Lower leg skin (tissue), 4 donors: ENCODE results near the gene PACS2. TPM values are rescaled to one million over a fixed set of nuclear protein-coding genes. Genes with fewer than 3 reads are reported as not detected.
A peak's percentile ranks its signal among the peaks of the same experiment; 100 is the strongest.

Source experiments
- DNase-seq, 2 donors: peaks; one replicate each; pipeline ENCODE4 v3.0.0-alpha.2; 2019; ENCODE audit warnings: low spot score in 2 of 2
- H3K4me3 ChIP-seq: fragments of 200-600 bp; sonication (generic); 2 replicates; pipeline ENCODE4 v1.5.1; 2017; ENCODE audit warnings: mild to moderate bottlenecking, low read depth; ENCODE audit not compliant: poor library complexity, severe bottlenecking
- POLR2A ChIP-seq, 2 donors: fragments of 450-650 bp; IDR thresholded peaks; one replicate each; pipeline ENCODE4 v1.6.1; 2016 to 2017; ENCODE audit warnings: antibody characterized with exemption in 2 of 2, mild to moderate bottlenecking in 1 of 2, moderate library complexity in 1 of 2
- WGBS, 2 donors: methylation state at CpG; one replicate each; pipeline ENCODE4 v1.1.5; 2018; 5-methylcytosine and 5-hydroxymethylcytosine counted together
- intact Hi-C: fragments of 100-400 bp; cut with DNase I; formaldehyde crosslinking; loops from one replicate; pipeline ENCODE4 v1.15.0; 2023; ENCODE audit warnings: low total_unique reads
- total RNA-seq, 4 donors: library from RNA; depleted of rRNA; stranded (reverse); fragments of >200 nt; gene quantifications; one replicate each; pipeline ENCODE4 v1.1.0, GENCODE V29; 2016
- TF ChIP-seq, protein P1 (sequence below), 3 donors: fragments of 450-650 bp; IDR thresholded peaks; one replicate each; pipeline ENCODE4 v1.5.1; 2016; ENCODE audit warnings: antibody characterized with exemption in 3 of 3, mild to moderate bottlenecking in 3 of 3, moderate library complexity in 2 of 3

PACS2 gene
- total RNA-seq, 4 donors from 2014 or later: 25.9 to 75.1 (median 54.3) TPM

DNA sequence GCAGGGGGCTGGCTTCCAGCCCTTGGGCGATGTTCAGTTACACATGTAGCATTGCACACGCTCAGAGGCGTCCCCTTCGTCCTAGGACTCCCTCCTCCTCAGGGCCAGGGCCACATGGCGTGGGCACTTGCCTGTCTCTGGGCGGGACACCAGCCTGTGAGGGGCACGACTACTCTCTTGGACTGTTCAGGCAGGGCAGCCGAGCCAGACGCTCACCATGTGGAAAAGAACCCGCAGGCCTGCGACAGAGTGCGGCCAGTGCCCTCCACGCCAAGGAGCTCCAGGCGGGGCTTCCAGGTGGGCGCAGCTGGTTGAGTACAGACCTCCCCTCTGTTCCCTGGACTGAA, 126.0 kb downstream of the PACS2 start:
- 92 to 100% methylated on average over 8 to 15 of the region's 15 CpGs for WGBS, 2 donors
- no peak for TF ChIP-seq POLR2A (IDR thresholded peaks at IDR 0.05)
- TF ChIP-seq, protein P1, sequence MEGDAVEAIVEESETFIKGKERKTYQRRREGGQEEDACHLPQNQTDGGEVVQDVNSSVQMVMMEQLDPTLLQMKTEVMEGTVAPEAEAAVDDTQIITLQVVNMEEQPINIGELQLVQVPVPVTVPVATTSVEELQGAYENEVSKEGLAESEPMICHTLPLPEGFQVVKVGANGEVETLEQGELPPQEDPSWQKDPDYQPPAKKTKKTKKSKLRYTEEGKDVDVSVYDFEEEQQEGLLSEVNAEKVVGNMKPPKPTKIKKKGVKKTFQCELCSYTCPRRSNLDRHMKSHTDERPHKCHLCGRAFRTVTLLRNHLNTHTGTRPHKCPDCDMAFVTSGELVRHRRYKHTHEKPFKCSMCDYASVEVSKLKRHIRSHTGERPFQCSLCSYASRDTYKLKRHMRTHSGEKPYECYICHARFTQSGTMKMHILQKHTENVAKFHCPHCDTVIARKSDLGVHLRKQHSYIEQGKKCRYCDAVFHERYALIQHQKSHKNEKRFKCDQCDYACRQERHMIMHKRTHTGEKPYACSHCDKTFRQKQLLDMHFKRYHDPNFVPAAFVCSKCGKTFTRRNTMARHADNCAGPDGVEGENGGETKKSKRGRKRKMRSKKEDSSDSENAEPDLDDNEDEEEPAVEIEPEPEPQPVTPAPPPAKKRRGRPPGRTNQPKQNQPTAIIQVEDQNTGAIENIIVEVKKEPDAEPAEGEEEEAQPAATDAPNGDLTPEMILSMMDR (IDR thresholded peaks at IDR 0.05): no peak
- intact Hi-C loops: no loop called here
- H3K4me3 ChIP-seq: no peak overlapping the region
- DNase-seq: no peak

DNA sequence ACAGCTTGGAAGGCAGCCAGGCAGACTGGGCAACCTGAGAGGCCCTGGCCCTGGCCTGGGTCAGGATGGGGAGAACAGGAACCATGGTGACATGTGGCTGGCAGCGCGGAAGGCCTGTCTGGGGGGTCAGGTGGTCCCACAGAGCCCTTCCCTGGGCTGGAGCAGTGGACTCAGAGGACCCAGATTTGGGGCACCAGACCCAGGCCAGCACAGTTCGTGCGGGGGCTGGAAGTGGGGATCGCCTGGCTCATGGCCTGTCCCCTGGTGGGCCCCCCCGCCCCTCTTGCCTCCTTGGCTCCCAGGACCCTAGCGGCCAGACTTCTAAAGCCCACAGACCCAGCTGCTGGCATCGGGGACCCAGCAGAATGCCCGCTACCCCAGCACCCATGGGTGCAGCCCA, 126.4 kb downstream of the PACS2 start:
- intact Hi-C loops: no loop called here
- TF ChIP-seq POLR2A (IDR thresholded peaks at IDR 0.05): no peak
- TF ChIP-seq, protein P1 (IDR thresholded peaks at IDR 0.05): no peak
- no peak overlapping the region for H3K4me3 ChIP-seq
- 83 to 100% methylated on average over 2 to 8 of the region's 9 CpGs for WGBS, 2 donors
- DNase-seq: no peak

DNA sequence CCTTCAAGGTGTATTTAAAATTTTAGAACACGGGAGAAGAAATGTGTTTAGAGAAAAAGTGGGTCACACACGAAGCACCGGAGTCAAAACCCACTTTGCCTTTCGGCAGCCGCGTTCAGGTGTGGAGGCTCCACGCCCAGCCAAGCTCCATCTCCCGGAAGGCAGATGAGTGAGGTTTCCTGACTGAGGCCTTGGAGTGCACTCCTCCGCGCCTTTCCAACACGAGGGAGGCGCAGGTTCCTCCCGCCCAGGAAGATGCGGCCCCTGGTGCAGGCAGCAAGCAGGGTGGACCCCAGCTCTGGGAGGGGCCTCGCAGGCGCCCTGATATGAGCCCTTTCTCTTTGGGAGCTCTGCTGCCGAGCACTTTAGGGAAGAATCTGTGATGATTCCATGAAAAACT, 127.6 kb downstream of the PACS2 start:
- no peak overlapping the region for H3K4me3 ChIP-seq
- intact Hi-C loops: no loop called here
- TF ChIP-seq, protein P1 (IDR thresholded peaks at IDR 0.05): no peak
- TF ChIP-seq POLR2A (IDR thresholded peaks at IDR 0.05): no peak
- 77 to 79% methylated on average over 17 of the region's 17 CpGs for WGBS, 2 donors
- DNase-seq: no peak

DNA sequence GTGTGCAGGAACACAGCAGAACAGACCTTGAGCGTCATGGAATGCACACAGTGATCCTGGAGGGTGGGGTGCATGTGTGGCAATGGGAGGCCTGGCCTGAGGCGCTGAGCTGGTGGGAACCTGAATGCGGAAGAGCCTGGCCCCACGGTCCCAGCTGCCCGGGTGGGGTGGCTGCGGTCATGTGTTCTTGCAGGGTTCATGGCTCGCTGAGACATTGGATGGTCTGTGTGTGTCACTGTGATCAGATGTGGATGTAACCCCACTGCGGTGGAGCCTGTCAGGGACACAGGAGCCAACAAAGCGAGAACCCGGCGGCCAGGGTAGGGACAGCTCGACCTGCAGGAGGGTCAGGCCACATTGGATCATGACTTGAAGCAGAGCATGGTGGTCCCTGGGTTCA, 128.3 kb downstream of the PACS2 start:
- intact Hi-C loops: no loop called here
- no peak for TF ChIP-seq POLR2A (IDR thresholded peaks at IDR 0.05)
- TF ChIP-seq, protein P1 (IDR thresholded peaks at IDR 0.05): no peak
- no peak overlapping the region for H3K4me3 ChIP-seq
- WGBS, 2 donors: 80 to 85% methylated on average over 10 to 12 of the region's 12 CpGs
- DNase-seq: no peak

DNA sequence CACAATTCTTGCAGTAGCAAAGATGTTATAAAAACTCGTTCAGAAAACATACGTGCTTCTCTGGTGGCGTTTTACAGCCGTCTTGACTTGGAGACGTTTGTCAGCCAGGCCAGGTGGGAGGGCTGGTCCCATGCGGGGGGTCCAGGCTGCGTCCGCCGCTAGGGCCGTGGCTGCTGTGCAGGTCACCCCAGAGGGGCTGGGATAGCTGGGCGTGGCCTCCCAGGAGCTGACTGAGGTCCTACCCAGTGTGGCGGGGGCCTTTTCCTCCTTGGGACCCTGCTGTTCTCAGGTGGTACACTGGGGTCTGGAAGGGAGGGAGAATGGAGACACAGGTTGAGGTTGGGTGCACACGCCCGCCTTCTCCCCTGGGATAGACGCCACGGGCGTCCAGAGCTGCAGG, 130.3 kb downstream of the PACS2 start:
- no peak for DNase-seq
- no peak overlapping the region for H3K4me3 ChIP-seq
- 86 to 93% methylated on average over 11 to 12 of the region's 17 CpGs for whole genome bisulfite sequencing, 2 donors
- TF ChIP-seq, protein P1 (IDR thresholded peaks at IDR 0.05): no peak
- TF ChIP-seq POLR2A (IDR thresholded peaks at IDR 0.05): no peak
- intact Hi-C loops: no loop called here

DNA sequence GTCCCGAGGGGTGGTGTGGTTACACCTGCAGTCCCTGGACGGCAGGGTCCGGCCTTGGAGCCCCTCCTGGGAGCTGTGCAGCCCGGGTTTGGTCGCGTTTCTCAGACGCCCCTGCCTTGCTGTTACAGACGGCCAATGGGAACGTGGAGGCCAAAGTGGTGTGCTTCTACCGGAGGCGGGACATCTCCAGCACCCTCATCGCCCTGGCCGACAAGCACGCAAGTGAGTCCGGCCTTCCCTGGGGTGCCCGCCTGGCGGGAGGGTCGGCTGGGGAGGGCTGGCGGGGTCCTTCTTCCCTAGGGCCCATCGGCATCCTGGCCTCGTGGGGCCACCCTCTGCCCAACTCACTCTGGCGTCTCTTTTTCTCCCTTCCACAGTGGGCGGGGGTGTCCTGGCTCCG, 130.7 kb downstream of the PACS2 start:
- peak in 1 of 2 donors; percentile 83 for DNase-seq
- no peak overlapping the region for H3K4me3 ChIP-seq
- WGBS, 2 donors: 84 to 88% methylated on average over 23 to 24 of the region's 24 CpGs
- TF ChIP-seq POLR2A (IDR thresholded peaks at IDR 0.05): no peak
- TF ChIP-seq, protein P1 (IDR thresholded peaks at IDR 0.05): no peak
- intact Hi-C loops: no loop called here
